H9 (cell line): ENCODE measurements around the gene BMP8A. TPM values are rescaled to one million over a fixed set of nuclear protein-coding genes. Genes with fewer than 3 reads are reported as not detected.

Experiments used
- DNase-seq: peaks from one replicate; pipeline ENCODE4 v3.0.0-alpha.2; 2017
- H2AFZ ChIP-seq: one replicate; pipeline ENCODE4 v1.6.1; 2013; ENCODE audit warnings: mild to moderate bottlenecking, low read length, control low read depth, moderate library complexity
- H2AK5ac ChIP-seq: 2 replicates; pipeline ENCODE4 v1.6.1; 2013; ENCODE audit warnings: low read length, control low read depth, mixed read lengths; ENCODE audit not compliant: insufficient read length
- H2BK120ac ChIP-seq: one replicate; pipeline ENCODE4 v1.6.1; 2013; ENCODE audit warnings: low read depth, mild to moderate bottlenecking, low read length, control low read depth, inconsistent platforms; ENCODE audit not compliant: poor library complexity, severe bottlenecking
- H2BK12ac ChIP-seq: 2 replicates; pipeline ENCODE4 v1.6.1; 2013; ENCODE audit warnings: low read length, control low read depth, mixed read lengths, low read depth; ENCODE audit not compliant: insufficient read length
- H2BK15ac ChIP-seq: 2 replicates; pipeline ENCODE4 v1.6.1; 2013; ENCODE audit warnings: low read depth, low read length, control low read depth
- H2BK20ac ChIP-seq: one replicate; pipeline ENCODE4 v1.6.1; 2013; ENCODE audit warnings: low read depth, mild to moderate bottlenecking, low read length, control low read depth, inconsistent platforms; ENCODE audit not compliant: poor library complexity, severe bottlenecking
- H2BK5ac ChIP-seq: 2 replicates; pipeline ENCODE4 v1.6.1; 2013; ENCODE audit warnings: low read length, control low read depth, mixed read lengths; ENCODE audit not compliant: insufficient read length
- H3K14ac ChIP-seq: 2 replicates; pipeline ENCODE4 v1.6.1; 2013; ENCODE audit warnings: low read length, control low read depth; ENCODE audit not compliant: insufficient read depth
- H3K18ac ChIP-seq: 2 replicates; pipeline ENCODE4 v1.6.1; 2013; ENCODE audit warnings: low read depth, mild to moderate bottlenecking, mixed read lengths, low read length, control low read depth; ENCODE audit not compliant: insufficient read length
- H3K23ac ChIP-seq: 2 replicates; pipeline ENCODE4 v1.6.1; 2013; ENCODE audit warnings: low read length, control low read depth, mixed read lengths, low read depth; ENCODE audit not compliant: insufficient read length
- H3K23me2 ChIP-seq: 2 replicates; pipeline ENCODE4 v1.6.1; 2013; ENCODE audit warnings: low read depth, mild to moderate bottlenecking, mixed read lengths, low read length, control low read depth; ENCODE audit not compliant: insufficient read length, poor library complexity, severe bottlenecking
- H3K27ac ChIP-seq: 2 replicates; pipeline ENCODE4 v1.5.1; 2013; ENCODE audit warnings: low read length, control low read depth, mixed read lengths, low read depth; ENCODE audit not compliant: insufficient read length
- H3K27me3 ChIP-seq: 2 replicates; pipeline ENCODE4 v1.6.1; 2013; ENCODE audit warnings: low read length, control low read depth, inconsistent platforms; ENCODE audit not compliant: insufficient read depth
- H3K4ac ChIP-seq: 2 replicates; pipeline ENCODE4 v1.6.1; 2013; ENCODE audit warnings: low read depth, mild to moderate bottlenecking, control low read depth, inconsistent platforms, low read length, moderate library complexity
- H3K4me1 ChIP-seq: 2 replicates; pipeline ENCODE4 v1.6.1; 2013; ENCODE audit warnings: low read length, control low read depth, inconsistent platforms; ENCODE audit not compliant: insufficient read depth
- H3K4me2 ChIP-seq: 2 replicates; pipeline ENCODE4 v1.6.1; 2013; ENCODE audit warnings: low read length, control low read depth, mixed read lengths; ENCODE audit not compliant: insufficient read length, insufficient read depth
- H3K56ac ChIP-seq: 2 replicates; pipeline ENCODE4 v1.6.1; 2013; ENCODE audit warnings: low read depth, mild to moderate bottlenecking, mixed read lengths, low read length, control low read depth; ENCODE audit not compliant: insufficient read length
- H3K79me1 ChIP-seq: 2 replicates; pipeline ENCODE4 v1.6.1; 2013; ENCODE audit warnings: low read depth, mild to moderate bottlenecking, moderate library complexity, low read length, control low read depth, inconsistent platforms; ENCODE audit not compliant: insufficient read depth, poor library complexity, severe bottlenecking
- H3K79me2 ChIP-seq: 2 replicates; pipeline ENCODE4 v1.6.1; 2013; ENCODE audit warnings: low read length, control low read depth, inconsistent platforms; ENCODE audit not compliant: insufficient read depth
- H3K9ac ChIP-seq: 2 replicates; pipeline ENCODE4 v1.6.1; 2013; ENCODE audit warnings: low read length, control low read depth, mixed read lengths; ENCODE audit not compliant: insufficient read length; ENCODE audit errors: extremely low read depth
- H3K9me3 ChIP-seq: one replicate; pipeline ENCODE4 v1.6.1; 2013; ENCODE audit warnings: low read depth, low read length, inconsistent platforms; ENCODE audit not compliant: control insufficient read depth
- H3T11ph ChIP-seq: one replicate; pipeline ENCODE4 v1.6.1; 2013; ENCODE audit warnings: mild to moderate bottlenecking, low read length, control low read depth, inconsistent platforms
- H4K20me1 ChIP-seq: one replicate; pipeline ENCODE4 v1.6.1; 2013; ENCODE audit not compliant: control insufficient read depth, insufficient read length, insufficient read depth
- H4K5ac ChIP-seq: 2 replicates; pipeline ENCODE4 v1.6.1; 2013; ENCODE audit warnings: low read depth, mild to moderate bottlenecking, mixed read lengths, low read length, control low read depth; ENCODE audit not compliant: insufficient read length
- H4K8ac ChIP-seq: replicated peaks from 2 replicates; pipeline ENCODE4 v1.6.1; 2013; ENCODE audit warnings: low read length, control low read depth, mixed read lengths, low read depth; ENCODE audit not compliant: insufficient read length
- H4K91ac ChIP-seq: 2 replicates; pipeline ENCODE4 v1.6.1; 2013; ENCODE audit warnings: low read depth, mild to moderate bottlenecking, moderate library complexity, mixed read lengths, low read length, control low read depth; ENCODE audit not compliant: insufficient read length
- H3K27ac Mint-ChIP-seq, 3 experiments: 2 replicates in 2 of 3; 3 replicates in 1 of 3; pipeline ENCODE4 v1.8.0; 2020 to 2021; ENCODE audit warnings: mixed read lengths in 3 of 3, mild to moderate bottlenecking in 1 of 3, moderate library complexity in 1 of 3
- H3K27me3 Mint-ChIP-seq: 2 replicates; pipeline ENCODE4 v1.8.0; 2021; ENCODE audit warnings: low read depth, mild to moderate bottlenecking, moderate library complexity, mixed read lengths
- H3K36me3 Mint-ChIP-seq, 3 experiments: 2 replicates in 2 of 3; 3 replicates in 1 of 3; pipeline ENCODE4 v1.8.0; 2020 to 2021; ENCODE audit warnings: low read depth in 3 of 3, mixed read lengths in 3 of 3; ENCODE audit not compliant: insufficient read depth in 1 of 3
- H3K4me1 Mint-ChIP-seq, 2 experiments: 2 replicates each; pipeline ENCODE4 v1.8.0; 2020; ENCODE audit warnings: mixed read lengths in 2 of 2
- H3K4me3 Mint-ChIP-seq, 2 experiments: 2 replicates in 1 of 2; 3 replicates in 1 of 2; pipeline ENCODE4 v1.8.0; 2020 to 2021; ENCODE audit warnings: mild to moderate bottlenecking in 2 of 2, mixed read lengths in 2 of 2, moderate library complexity in 1 of 2
- H3K9me3 Mint-ChIP-seq, 2 experiments: 2 replicates in 1 of 2; 3 replicates in 1 of 2; pipeline ENCODE4 v1.8.0; 2020; ENCODE audit warnings: mild to moderate bottlenecking in 2 of 2, mixed read lengths in 2 of 2, moderate library complexity in 1 of 2
- CTCF ChIP-seq: fragments of 200-600 bp; sonication (generic); conservative IDR thresholded peaks from 3 replicates; pipeline ENCODE4 v1.8.0; 2021; ENCODE audit warnings: antibody characterized with exemption, mild to moderate bottlenecking
- WGBS: extraction: QIAGEN DNeasy Blood & Tissue Kit; methylation state at CpG from one replicate; pipeline ENCODE4 v1.1.7; 2013; ENCODE audit warnings: missing lambda C conversion rate, low lambda C conversion rate, mixed read lengths; ENCODE audit not compliant: insufficient read length; ENCODE audit errors: extremely low coverage; 5-methylcytosine and 5-hydroxymethylcytosine counted together
- total RNA-seq: library from RNA; stranded (reverse); gene quantifications from 2 replicates; pipeline ENCODE4 v1.2.1, GENCODE V29; 2021

BMP8A gene
- total RNA-seq, 1 experiment from 2014 or later: 0.52 TPM

GRCh38 chr1:39524591-39525365 is 33.3 kb downstream of the BMP8A start:
- no peak overlapping the region for H2BK5ac ChIP-seq
- Mint-ChIP-seq H3K4me1 (peaks cover 0 to 5% of the 10 kb centered on the region in 2 experiments; a peak in 2 of 4 replicates), H3K36me3 (peaks cover 0 to 13% (median 0%) of the 10 kb centered on the region in 3 experiments; a peak in 2 of 7 replicates), H3K9me3 (no peaks in the 10 kb centered on the region), H3K27ac (no peak overlapping the region; a peak in 1 of 7 replicates), H3K4me3 (no peak overlapping the region), H3K27me3 (peaks cover 1% of the 10 kb centered on the region; the same call in 1 of the 2 replicates)
- H2BK15ac ChIP-seq: no peak overlapping the region
- H3K9me3 ChIP-seq: no peaks in the 10 kb centered on the region
- no peak overlapping the region for H4K91ac ChIP-seq
- no peak for DNase-seq
- no peak overlapping the region for H2AFZ ChIP-seq
- no CpG with 5 or more reads among the region's 15 CpGs for WGBS
- TF ChIP-seq CTCF: no peak
- H3K23me2 ChIP-seq: no peaks in the 10 kb centered on the region
- no peak overlapping the region for H3K14ac ChIP-seq
- no peaks in the 10 kb centered on the region for H4K20me1 ChIP-seq
- H4K5ac ChIP-seq: no peak overlapping the region
- H3K9ac ChIP-seq: no peak overlapping the region
- H2AK5ac ChIP-seq: no peak overlapping the region
- H3K56ac ChIP-seq: no peak overlapping the region
- H2BK20ac ChIP-seq: no peak overlapping the region
- H3T11ph ChIP-seq: no peak overlapping the region
- H3K23ac ChIP-seq: no peak overlapping the region
- H3K79me2 ChIP-seq: no peaks in the 10 kb centered on the region
- no peak overlapping the region for H4K8ac ChIP-seq
- no peak overlapping the region for H3K4ac ChIP-seq
- no peaks in the 10 kb centered on the region for H3K79me1 ChIP-seq
- no peak overlapping the region for H2BK12ac ChIP-seq
- no peak overlapping the region for H3K4me2 ChIP-seq
- no peaks in the 10 kb centered on the region for H3K27me3 ChIP-seq
- H3K4me1 ChIP-seq: no peaks in the 10 kb centered on the region
- H3K18ac ChIP-seq: no peak overlapping the region
- H2BK120ac ChIP-seq: no peak overlapping the region
- H3K27ac ChIP-seq: no peak overlapping the region
